ENCODE results near the gene CFAP58. TPM values are rescaled to one million over a fixed set of nuclear protein-coding genes. Genes with fewer than 3 reads are reported as not detected.

Gene CFAP58
- total and polyA plus RNA-seq, 2 donors (not counting 1 experiment from before 2014, with no cell fraction given), result not detected

DNA sequence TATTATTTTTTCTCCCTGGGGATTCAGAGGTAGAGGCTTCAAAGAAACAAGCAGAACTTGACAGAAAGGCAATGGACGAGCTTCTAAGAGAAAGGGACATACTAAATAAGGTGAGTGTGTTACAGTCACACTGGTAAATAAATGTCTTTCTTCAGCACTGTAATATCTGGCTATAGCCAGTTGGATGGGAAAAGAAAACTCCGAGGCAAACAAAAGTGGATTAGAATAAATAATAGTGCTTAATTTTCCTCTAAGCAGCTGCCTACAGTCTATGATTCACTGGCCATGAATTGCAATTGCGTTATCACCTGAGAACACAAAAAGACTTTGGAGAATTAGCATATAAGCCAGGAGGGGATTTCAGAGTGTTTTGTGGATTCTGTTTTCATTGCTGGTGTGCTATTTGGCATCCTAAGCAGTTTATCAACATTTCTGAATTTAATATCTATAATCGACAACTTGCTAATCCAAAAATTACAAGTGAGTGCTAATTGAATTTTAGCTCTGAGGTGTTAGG, 23.2 kb downstream of the CFAP58 start:
- no peak for DNase-seq
- no CpG with 5 or more reads among the region's 4 CpGs for WGBS (ENCODE audit: insufficient coverage)
- peaks cover 42% of the 10 kb centered on the region for H3K27me3 Mint-ChIP-seq
- H3K79me2 ChIP-seq (ENCODE audit: control insufficient read depth, insufficient read depth, low read length), result no peaks in the 10 kb centered on the region
- intact Hi-C loops (cut with micrococcal nuclease), result no loop called here
- peaks cover 0 to 8% (median 4%) of the 10 kb centered on the region in 4 experiments for H3K27me3 ChIP-seq (replicated peaks in 1 of 4; ENCODE audit: control extremely low read depth in 1 of 4, control insufficient read depth in 3 of 4, insufficient read depth in 4 of 4, low read length in 3 of 4)
- ChIA-PET POLR2A (no interaction called here), CTCF (interaction anchor here (1.2 kb wide), 1 partner anchor 84 kb away, joined by 3 read pairs; no protein-coding TSS in a partner anchor)
- H3K9ac ChIP-seq (ENCODE audit: low read length), result no peak overlapping the region
- peaks cover 0 to 6% (median under 1%) of the 10 kb centered on the region in 3 donors for H3K9me3 ChIP-seq (ENCODE audit: control extremely low read depth in 1 of 3, control insufficient read depth in 2 of 3, insufficient read depth in 1 of 3, low read length in 2 of 3)
- H3K4me3 ChIP-seq (ENCODE audit: control extremely low read depth in 1 of 5, extremely low read depth in 1 of 5, insufficient read depth in 1 of 5, low read depth in 2 of 5, low read length in 4 of 5), result no peak overlapping the region
- no peak overlapping the region for H3K4me3 Mint-ChIP-seq
- ATAC-seq (ENCODE audit: low read depth), result no peak
- H3K4me1 Mint-ChIP-seq, result no peaks in the 10 kb centered on the region
- H3K4me1 ChIP-seq (ENCODE audit: control insufficient read depth in 2 of 2, insufficient read depth in 2 of 2, low read length in 2 of 2), result no peaks in the 10 kb centered on the region
- no peak overlapping the region for H3K4me2 ChIP-seq (replicated peaks; ENCODE audit: low read depth, low read length, poor library complexity, severe bottlenecking)
- H3K27ac Mint-ChIP-seq, result no peak overlapping the region
- no peaks in the 10 kb centered on the region for H3K36me3 ChIP-seq (replicated peaks in 1 of 2; ENCODE audit: control extremely low read depth in 1 of 2, control insufficient read depth in 1 of 2, extremely low read depth in 1 of 2, insufficient read depth in 2 of 2, low read length in 1 of 2)
- H3K27ac ChIP-seq (ENCODE audit: low read length in 2 of 2), result no peak overlapping the region
- H3K9me3 Mint-ChIP-seq (ENCODE audit: insufficient read depth), result no peaks in the 10 kb centered on the region
- TF ChIP-seq, protein P1, sequence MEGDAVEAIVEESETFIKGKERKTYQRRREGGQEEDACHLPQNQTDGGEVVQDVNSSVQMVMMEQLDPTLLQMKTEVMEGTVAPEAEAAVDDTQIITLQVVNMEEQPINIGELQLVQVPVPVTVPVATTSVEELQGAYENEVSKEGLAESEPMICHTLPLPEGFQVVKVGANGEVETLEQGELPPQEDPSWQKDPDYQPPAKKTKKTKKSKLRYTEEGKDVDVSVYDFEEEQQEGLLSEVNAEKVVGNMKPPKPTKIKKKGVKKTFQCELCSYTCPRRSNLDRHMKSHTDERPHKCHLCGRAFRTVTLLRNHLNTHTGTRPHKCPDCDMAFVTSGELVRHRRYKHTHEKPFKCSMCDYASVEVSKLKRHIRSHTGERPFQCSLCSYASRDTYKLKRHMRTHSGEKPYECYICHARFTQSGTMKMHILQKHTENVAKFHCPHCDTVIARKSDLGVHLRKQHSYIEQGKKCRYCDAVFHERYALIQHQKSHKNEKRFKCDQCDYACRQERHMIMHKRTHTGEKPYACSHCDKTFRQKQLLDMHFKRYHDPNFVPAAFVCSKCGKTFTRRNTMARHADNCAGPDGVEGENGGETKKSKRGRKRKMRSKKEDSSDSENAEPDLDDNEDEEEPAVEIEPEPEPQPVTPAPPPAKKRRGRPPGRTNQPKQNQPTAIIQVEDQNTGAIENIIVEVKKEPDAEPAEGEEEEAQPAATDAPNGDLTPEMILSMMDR (IDR thresholded peaks at IDR 0.05), result no peak
- TF ChIP-seq EZH2 (IDR thresholded peaks at IDR 0.05; ENCODE audit: borderline replicate concordance, insufficient read depth, low read depth, low read length, poor library complexity, severe bottlenecking), result no peak
- H4K20me1 ChIP-seq (ENCODE audit: control insufficient read depth, insufficient read depth, low read length, poor library complexity, severe bottlenecking), result no peaks in the 10 kb centered on the region
- H2AFZ ChIP-seq (ENCODE audit: insufficient read depth, low read depth, low read length, poor library complexity, severe bottlenecking), result no peak overlapping the region

DNA sequence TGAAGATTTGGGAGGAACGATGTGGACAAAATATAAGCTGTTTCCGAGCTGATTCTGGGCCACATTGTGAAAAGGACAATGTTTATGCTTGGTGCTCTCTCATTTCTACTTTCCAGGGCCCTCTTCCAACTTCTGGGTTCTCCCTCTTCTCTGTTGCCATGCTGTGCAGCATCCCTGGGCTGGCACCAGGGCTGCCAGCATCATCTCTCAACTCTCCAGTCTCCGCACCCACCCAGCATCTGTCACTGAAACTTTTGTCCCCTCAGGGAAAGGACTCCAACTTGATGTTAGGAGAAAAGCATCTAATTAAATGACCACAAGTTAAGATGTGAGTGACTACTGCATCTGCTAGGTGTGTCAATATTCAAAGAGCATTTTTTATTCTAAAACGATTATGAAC, 26.7 kb downstream of the CFAP58 start:
- H3K79me2 ChIP-seq (ENCODE audit: control insufficient read depth, insufficient read depth, low read length), result no peaks in the 10 kb centered on the region
- peaks cover 0 to 9% (median 0%) of the 10 kb centered on the region in 4 experiments for H3K27me3 ChIP-seq (replicated peaks in 1 of 4; ENCODE audit: control extremely low read depth in 1 of 4, control insufficient read depth in 3 of 4, insufficient read depth in 4 of 4, low read length in 3 of 4)
- DNase-seq, result no peak
- H3K4me2 ChIP-seq (replicated peaks; ENCODE audit: low read depth, low read length, poor library complexity, severe bottlenecking), result no peak overlapping the region
- H4K20me1 ChIP-seq (ENCODE audit: control insufficient read depth, insufficient read depth, low read length, poor library complexity, severe bottlenecking), result no peaks in the 10 kb centered on the region
- no peaks in the 10 kb centered on the region for H3K4me1 ChIP-seq (ENCODE audit: control insufficient read depth in 2 of 2, insufficient read depth in 2 of 2, low read length in 2 of 2)
- TF ChIP-seq, protein P1 (IDR thresholded peaks at IDR 0.05), result no peak
- no peak for TF ChIP-seq EZH2 (IDR thresholded peaks at IDR 0.05; ENCODE audit: borderline replicate concordance, insufficient read depth, low read depth, low read length, poor library complexity, severe bottlenecking)
- H3K36me3 ChIP-seq (replicated peaks in 1 of 2; ENCODE audit: control extremely low read depth in 1 of 2, control insufficient read depth in 1 of 2, extremely low read depth in 1 of 2, insufficient read depth in 2 of 2, low read length in 1 of 2), result no peaks in the 10 kb centered on the region
- H3K9me3 ChIP-seq (ENCODE audit: control extremely low read depth in 1 of 3, control insufficient read depth in 2 of 3, insufficient read depth in 1 of 3, low read length in 2 of 3), result no peaks in the 10 kb centered on the region
- POLR2A ChIA-PET, result no interaction called here
- WGBS (ENCODE audit: insufficient coverage), result 80% methylated on average over 1 of the region's 4 CpGs
- no peak overlapping the region for H3K4me3 Mint-ChIP-seq
- peaks cover 46% of the 10 kb centered on the region for H3K27me3 Mint-ChIP-seq
- no peaks in the 10 kb centered on the region for H3K4me1 Mint-ChIP-seq
- intact Hi-C loops (cut with micrococcal nuclease), result no loop called here
- no peak overlapping the region for H3K27ac Mint-ChIP-seq
- no peak overlapping the region for H3K9ac ChIP-seq (ENCODE audit: low read length)
- no peak overlapping the region for H3K27ac ChIP-seq (ENCODE audit: low read length in 2 of 2)
- H3K9me3 Mint-ChIP-seq (ENCODE audit: insufficient read depth), result no peaks in the 10 kb centered on the region
- ATAC-seq (ENCODE audit: low read depth), result no peak
- CTCF ChIA-PET, result no interaction called here
- no peak overlapping the region for H3K4me3 ChIP-seq (ENCODE audit: control extremely low read depth in 1 of 5, extremely low read depth in 1 of 5, insufficient read depth in 1 of 5, low read depth in 2 of 5, low read length in 4 of 5)
- no peak overlapping the region for H2AFZ ChIP-seq (ENCODE audit: insufficient read depth, low read depth, low read length, poor library complexity, severe bottlenecking)

Data from B cell (primary cell).